PC-9 (cell line): ENCODE measurements around the gene MEF2C. TPM values are rescaled to one million over a fixed set of nuclear protein-coding genes. Genes with fewer than 3 reads are reported as not detected.

Experiments used
- BruUV-seq: library from RNA; stranded (reverse); fragments of 400-500 nt; replicated peaks from 2 replicates; lab custom pipeline; 2021; lab: Mats Ljungman, UMichigan
- CTCF ChIA-PET: fragments of 300-600 bp; sonication (Branson Sonifier 250); formaldehyde crosslinking; loops from one replicate; lab custom pipeline; 2022; ENCODE audit warnings: antibody characterized with exemption; lab: Charles Lee
- POLR2A ChIA-PET: fragments of 300-600 bp; sonication (Branson Sonifier 250); formaldehyde crosslinking; loops from one replicate; lab custom pipeline; 2022; ENCODE audit warnings: antibody characterized with exemption; ENCODE audit not compliant: unreplicated experiment; lab: Charles Lee
- DNase-seq, 2 experiments: peaks; one replicate each; pipeline versions ENCODE4 v3.0.0 to v3.0.0-alpha.2; 2015 to 2022; ENCODE audit warnings: mixed read lengths in 1 of 2
- H2AFZ ChIP-seq: fragments of 200-600 bp; sonication (generic); 2 replicates; pipeline ENCODE4 v1.8.1; 2017; ENCODE audit warnings: antibody characterized with exemption
- H3F3A ChIP-seq: fragments of 200-600 bp; sonication (generic); 2 replicates; pipeline ENCODE4 v1.8.1; 2017; ENCODE audit warnings: antibody characterized with exemption, mild to moderate bottlenecking, low read depth; ENCODE audit not compliant: insufficient read depth
- H3K27ac ChIP-seq: fragments of 200-600 bp; sonication (generic); 2 replicates; pipeline ENCODE4 v1.6.1; 2016; ENCODE audit warnings: mixed run types
- H3K27me3 ChIP-seq: fragments of 200-600 bp; sonication (generic); 2 replicates; pipeline ENCODE4 v1.6.1; 2016; ENCODE audit warnings: low read depth, mixed run types; ENCODE audit not compliant: insufficient read depth
- H3K36me3 ChIP-seq: fragments of 200-600 bp; sonication (generic); 2 replicates; pipeline ENCODE4 v1.6.1; 2016; ENCODE audit warnings: low read depth, mixed run types
- H3K4me1 ChIP-seq: fragments of 200-600 bp; sonication (generic); replicated peaks from 2 replicates; pipeline ENCODE4 v1.6.1; 2016; ENCODE audit warnings: mixed run types; ENCODE audit not compliant: insufficient read depth
- H3K4me2 ChIP-seq: fragments of 200-600 bp; sonication (generic); 2 replicates; pipeline ENCODE4 v1.6.1; 2017; ENCODE audit warnings: mixed run types
- H3K4me3 ChIP-seq: fragments of 200-600 bp; sonication (generic); 2 replicates; pipeline ENCODE4 v1.6.1; 2016; ENCODE audit warnings: mixed run types
- H3K79me2 ChIP-seq: fragments of 200-600 bp; sonication (generic); 2 replicates; pipeline ENCODE4 v1.6.1; 2017; ENCODE audit warnings: low read depth, mixed run types
- H3K9me2 ChIP-seq: fragments of 200-600 bp; sonication (generic); 2 replicates; pipeline ENCODE4 v1.8.1; 2017; ENCODE audit warnings: mild to moderate bottlenecking; ENCODE audit not compliant: insufficient read depth
- H3K9me3 ChIP-seq: fragments of 200-600 bp; sonication (generic); 2 replicates; pipeline ENCODE4 v1.8.1; 2016; ENCODE audit warnings: low read depth; ENCODE audit not compliant: insufficient read depth
- H4K20me1 ChIP-seq: fragments of 200-600 bp; sonication (generic); 2 replicates; pipeline ENCODE4 v1.8.1; 2017; ENCODE audit not compliant: insufficient read depth
- EZH2 ChIP-seq: fragments of 200-600 bp; sonication (generic); IDR thresholded peaks from 2 replicates; pipeline ENCODE4 v1.8.0; 2017; ENCODE audit warnings: antibody characterized with exemption, low read depth
- intact Hi-C: fragments of 100-400 bp; cut with micrococcal nuclease; formaldehyde crosslinking; loops from one replicate; pipeline ENCODE4 v1.10.0; 2022; ENCODE audit not compliant: unreplicated experiment
- total RNA-seq: library from RNA; stranded (reverse); gene quantifications from 2 replicates; pipeline ENCODE4 v1.2.3, GENCODE V29; 2021
- TF ChIP-seq, protein P1 (sequence below): fragments of 200-600 bp; sonication (generic); conservative IDR thresholded peaks from 2 replicates; pipeline ENCODE4 v1.6.1; 2017; ENCODE audit warnings: mixed run types, antibody characterized with exemption, mild to moderate bottlenecking, moderate library complexity

MEF2C gene
- total RNA-seq, 1 experiment from 2014 or later = 2.5 TPM

DNA sequence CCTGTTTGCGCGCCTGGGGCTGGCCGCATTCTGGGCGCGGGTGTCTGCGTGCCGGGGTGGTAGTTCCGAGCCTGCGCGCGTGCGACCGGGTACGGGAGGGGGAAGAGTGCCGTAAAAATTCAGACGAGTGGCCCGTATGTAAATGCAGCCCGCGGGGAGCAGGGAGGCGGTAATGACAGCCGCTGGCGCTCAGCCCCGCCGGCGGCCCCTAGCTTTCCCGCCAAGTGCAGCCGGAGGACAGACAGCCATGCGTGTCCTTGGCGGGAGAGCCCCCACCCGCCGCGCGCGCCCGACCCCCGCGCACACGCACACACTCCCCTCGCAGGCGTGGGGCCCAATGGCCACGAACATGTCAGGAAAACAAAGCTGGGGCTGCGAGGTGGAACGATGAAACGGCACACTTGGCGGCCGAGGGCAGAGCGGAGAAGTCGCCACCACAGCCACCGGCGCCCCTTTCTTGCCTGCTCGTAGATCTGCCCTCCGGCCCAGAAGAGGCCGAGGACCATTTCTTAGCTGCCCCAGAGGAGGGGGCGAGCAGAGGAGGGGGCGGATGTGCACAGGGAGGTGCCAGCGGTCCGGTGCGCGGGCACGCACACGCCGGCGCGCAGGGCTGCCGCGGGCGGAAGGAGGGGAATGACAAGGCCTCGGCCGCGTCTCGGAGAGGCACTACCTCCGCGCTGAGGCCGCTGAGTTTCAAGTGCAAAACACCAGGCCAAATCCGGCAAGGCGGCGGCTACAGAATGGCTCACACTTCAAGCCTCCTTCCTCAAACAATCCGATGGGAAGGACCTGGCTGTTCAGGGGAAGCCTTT is 208.4 kb downstream of the MEF2C start:
- peaks cover 8% of the 10 kb centered on the region for H3F3A ChIP-seq
- no peaks in the 10 kb centered on the region for H3K79me2 ChIP-seq
- peak overlapping the region; percentile 92 for H2AFZ ChIP-seq
- POLR2A ChIA-PET = interaction anchor here (0.5 to 2.2 kb wide), 7 partner anchors 14 to 1128 kb away, joined by 3 to 29 read pairs (median 6); no protein-coding TSS in a partner anchor
- H3K4me2 ChIP-seq = peak overlapping the region; percentile 98
- peak overlapping the region; percentile 77 for H3K4me3 ChIP-seq
- no peaks in the 10 kb centered on the region for H3K27me3 ChIP-seq
- CTCF ChIA-PET = no interaction called here
- intact Hi-C loops = loop anchor here (1.0 to 10.0 kb wide), 4 partner anchors 13 to 533 kb away; partner anchors contain the start of gene TMEM161B
- H3K4me1 ChIP-seq = peaks cover 10% of the 10 kb centered on the region
- H3K9me2 ChIP-seq = no peaks in the 10 kb centered on the region
- no peaks in the 10 kb centered on the region for H3K9me3 ChIP-seq
- H3K27ac ChIP-seq = peak overlapping the region; percentile 79
- no peaks in the 10 kb centered on the region for H3K36me3 ChIP-seq
- no peaks in the 10 kb centered on the region for H4K20me1 ChIP-seq
- BruUV-seq = no TSS peak
- TF ChIP-seq, protein P1, sequence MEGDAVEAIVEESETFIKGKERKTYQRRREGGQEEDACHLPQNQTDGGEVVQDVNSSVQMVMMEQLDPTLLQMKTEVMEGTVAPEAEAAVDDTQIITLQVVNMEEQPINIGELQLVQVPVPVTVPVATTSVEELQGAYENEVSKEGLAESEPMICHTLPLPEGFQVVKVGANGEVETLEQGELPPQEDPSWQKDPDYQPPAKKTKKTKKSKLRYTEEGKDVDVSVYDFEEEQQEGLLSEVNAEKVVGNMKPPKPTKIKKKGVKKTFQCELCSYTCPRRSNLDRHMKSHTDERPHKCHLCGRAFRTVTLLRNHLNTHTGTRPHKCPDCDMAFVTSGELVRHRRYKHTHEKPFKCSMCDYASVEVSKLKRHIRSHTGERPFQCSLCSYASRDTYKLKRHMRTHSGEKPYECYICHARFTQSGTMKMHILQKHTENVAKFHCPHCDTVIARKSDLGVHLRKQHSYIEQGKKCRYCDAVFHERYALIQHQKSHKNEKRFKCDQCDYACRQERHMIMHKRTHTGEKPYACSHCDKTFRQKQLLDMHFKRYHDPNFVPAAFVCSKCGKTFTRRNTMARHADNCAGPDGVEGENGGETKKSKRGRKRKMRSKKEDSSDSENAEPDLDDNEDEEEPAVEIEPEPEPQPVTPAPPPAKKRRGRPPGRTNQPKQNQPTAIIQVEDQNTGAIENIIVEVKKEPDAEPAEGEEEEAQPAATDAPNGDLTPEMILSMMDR = no peak
- TF ChIP-seq EZH2 = no peak
- peak in 1 of 2 experiments; percentile 72 for DNase-seq

DNA sequence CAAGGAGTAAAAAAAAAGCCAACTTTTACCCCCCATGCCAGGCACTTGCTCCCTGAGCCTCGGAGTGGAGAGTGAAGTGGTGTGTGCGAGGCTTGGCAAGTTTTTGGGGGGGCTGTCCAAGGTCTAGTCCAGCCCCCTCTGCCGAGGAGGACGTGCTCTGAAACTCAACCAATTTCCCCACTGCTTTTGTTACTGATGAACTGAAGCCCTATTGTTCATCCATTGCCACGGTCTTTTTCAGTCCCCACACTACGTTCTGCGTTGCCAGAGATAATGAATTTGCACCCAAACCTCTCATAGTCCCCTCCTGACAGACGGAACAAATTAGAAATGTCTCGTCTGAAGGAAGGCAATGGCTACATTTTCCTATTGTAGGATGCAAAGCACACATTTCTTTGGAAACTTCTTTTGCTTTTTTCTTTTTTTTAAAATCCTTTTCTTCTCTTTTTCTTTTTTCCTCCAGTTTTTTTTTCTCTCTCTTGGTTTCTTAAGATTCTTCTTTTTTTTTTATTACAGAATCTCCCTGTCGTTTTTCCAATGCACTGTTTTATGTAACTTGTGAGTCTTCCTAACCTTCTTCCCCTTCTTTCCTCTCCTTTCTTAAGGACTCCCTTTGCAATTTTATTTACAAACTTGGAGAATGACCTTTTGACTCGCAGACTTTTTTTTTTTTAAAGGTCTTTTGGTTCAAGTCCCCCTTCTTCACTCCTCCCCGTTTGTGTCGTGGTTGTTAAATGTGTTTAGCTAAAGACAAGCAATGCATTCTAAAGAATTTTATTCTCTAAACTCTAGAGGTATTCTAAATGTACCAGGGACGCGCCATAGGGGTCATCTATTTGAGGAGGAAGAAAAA is 209.5 kb downstream of the MEF2C start:
- no TSS peak for BruUV-seq
- POLR2A ChIA-PET = interaction anchor here (0.6 to 0.7 kb wide), 3 partner anchors 13 to 166 kb away, joined by 6 to 10 read pairs (median 6); no protein-coding TSS in a partner anchor
- intact Hi-C loops = loop anchor here (1.0 to 10.0 kb wide), 3 partner anchors 12 to 405 kb away; partner anchors contain the start of gene TMEM161B

More for the DNA sequence above, 209.5 kb downstream of the MEF2C start:
- Histone ChIP-seq H3K4me3 (peak overlapping the region; percentile 77), H4K20me1 (no peaks in the 10 kb centered on the region), H3K27ac (no peak overlapping the region), H3F3A (peaks cover 8% of the 10 kb centered on the region), H3K79me2 (no peaks in the 10 kb centered on the region), H3K4me2 (peak overlapping the region; percentile 98), H3K36me3 (no peaks in the 10 kb centered on the region), H3K4me1 (peaks cover 10% of the 10 kb centered on the region), H3K9me3 (no peaks in the 10 kb centered on the region), H2AFZ (peak overlapping the region; percentile 92), H3K27me3 (no peaks in the 10 kb centered on the region), H3K9me2 (no peaks in the 10 kb centered on the region)
- CTCF ChIA-PET = interaction anchor here (0.6 kb wide), 1 partner anchor 49 kb away, joined by 3 read pairs; no protein-coding TSS in a partner anchor
- no peak for DNase-seq
- TF ChIP-seq EZH2 = no peak
- TF ChIP-seq, protein P1 = no peak
